Left hindlimb (tissue), 1 donor: ENCODE data around the gene TMF1.

Experiments used
- DNase-seq: peaks from one replicate; pipeline ENCODE4 v3.0.0-alpha.2; 2018

Gene TMF1

GRCh38 chr3:69012800-69013252, 39.3 kb downstream of the TMF1 start:
- DNase-seq = peak; percentile 72

- peak; percentile 63 for DNase-seq
Measured at GRCh38 chr3:69012100-69012799, 39.9 kb downstream of the TMF1 start.

- no peak for DNase-seq
Measured at GRCh38 chr3:69011096-69011730, 40.9 kb downstream of the TMF1 start.

GRCh38 chr3:69009559-69010410, 42.3 kb downstream of the TMF1 start:
- DNase-seq = peak; percentile 55

- DNase-seq = no peak
Measured at GRCh38 chr3:69008980-69009379, 43.2 kb downstream of the TMF1 start.

- DNase-seq = no peak
Measured at GRCh38 chr3:69005791-69006482, 46.2 kb downstream of the TMF1 start.

GRCh38 chr3:69005071-69005790, 46.9 kb downstream of the TMF1 start:
- no peak for DNase-seq

DNA sequence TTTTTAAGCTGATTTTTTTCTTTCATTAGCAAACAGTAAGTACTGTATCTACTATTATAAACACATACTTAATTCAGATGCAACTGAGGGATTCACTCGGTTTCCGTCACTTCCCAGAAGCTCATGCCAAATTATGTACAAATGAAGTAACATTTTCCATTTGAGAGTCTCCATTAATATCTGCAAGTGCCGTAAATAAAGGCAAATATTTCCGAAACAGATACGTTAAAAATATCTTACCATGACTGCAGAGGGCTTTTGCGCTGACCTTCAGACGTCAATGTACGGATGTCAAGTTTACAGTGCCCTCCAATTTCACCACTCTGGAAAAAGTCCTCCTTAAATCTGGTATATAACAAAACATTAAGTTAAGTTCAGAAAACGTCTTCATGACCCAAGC, 48.0 kb downstream of the TMF1 start:
- no peak for DNase-seq

- DNase-seq = no peak
Measured at GRCh38 chr3:68999605-69000004, 52.5 kb downstream of the TMF1 start.

DNA sequence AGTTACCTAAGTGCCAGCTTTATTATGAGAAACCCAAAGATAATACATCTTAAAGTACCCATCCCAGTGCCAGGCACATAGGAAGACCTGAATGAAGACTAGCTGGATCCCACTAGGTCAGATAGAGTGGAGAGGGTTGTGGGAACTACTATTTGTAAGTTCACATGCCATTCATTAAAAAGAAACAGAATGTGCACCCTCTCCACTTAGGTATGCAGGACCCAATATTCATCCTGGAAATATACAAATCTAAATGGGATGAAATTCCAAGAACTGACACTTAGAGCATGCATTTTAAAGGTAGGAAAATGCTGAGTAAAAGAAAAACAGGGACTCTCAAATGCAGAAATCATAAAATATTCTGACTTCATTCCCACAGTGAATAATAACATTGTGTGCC, 53.0 kb downstream of the TMF1 start:
- no peak for DNase-seq

GRCh38 chr3:68997887-68998286, 54.2 kb downstream of the TMF1 start:
- no peak for DNase-seq

- no peak for DNase-seq
Measured at GRCh38 chr3:68996356-68996995, 55.7 kb downstream of the TMF1 start.

DNA sequence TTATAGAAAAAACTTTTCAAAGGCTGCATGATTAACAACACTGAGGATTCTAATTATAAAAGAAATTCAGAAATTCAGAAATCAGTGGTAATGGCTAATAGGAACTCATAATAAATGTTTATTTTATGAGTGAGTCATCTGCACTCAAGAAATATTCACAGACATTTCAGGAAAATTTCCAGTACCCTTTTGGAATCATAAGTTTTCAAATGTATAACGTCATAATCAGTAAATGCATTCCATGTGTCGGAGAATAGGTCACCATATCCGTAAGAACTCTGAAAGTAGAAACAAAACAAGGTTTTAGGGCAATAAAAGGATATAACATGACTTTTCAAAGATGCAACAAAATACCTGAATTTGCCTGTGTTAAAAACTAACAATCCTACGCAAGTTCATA, 63.4 kb downstream of the TMF1 start:
- no peak for DNase-seq

- DNase-seq = no peak
Measured at GRCh38 chr3:68987322-68987721, 64.8 kb downstream of the TMF1 start.

- no peak for DNase-seq
Measured at GRCh38 chr3:68986496-68987208, 65.5 kb downstream of the TMF1 start.

DNA sequence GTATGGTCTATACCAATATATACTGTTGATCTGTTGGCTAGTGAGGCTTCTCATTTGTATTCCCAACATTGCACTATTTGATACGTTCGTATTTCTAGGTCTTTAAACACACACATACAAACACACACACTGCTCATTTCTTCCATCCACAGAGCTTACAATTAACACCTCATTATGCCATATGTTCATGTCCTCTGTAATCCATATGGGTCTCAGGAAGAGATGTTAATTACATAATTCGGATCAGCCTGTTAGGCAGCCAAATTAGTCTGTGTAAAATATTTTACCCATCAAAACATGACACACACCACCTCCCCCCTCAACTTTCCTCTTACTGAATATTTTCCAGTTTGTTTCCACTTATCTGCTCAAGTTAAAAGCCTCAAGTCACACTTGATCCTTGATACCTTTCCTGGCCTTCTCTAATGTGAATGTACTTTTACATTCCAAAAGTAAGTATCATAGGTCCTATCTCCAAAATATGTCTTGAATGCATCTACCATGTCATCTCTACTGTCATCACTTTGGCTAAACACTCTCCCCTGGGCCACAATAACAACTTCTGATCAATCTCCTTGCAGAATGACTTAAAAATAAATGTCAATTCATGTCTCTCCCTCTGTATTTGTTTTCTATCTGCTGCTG, 66.9 kb downstream of the TMF1 start:
- DNase-seq = no peak

DNA sequence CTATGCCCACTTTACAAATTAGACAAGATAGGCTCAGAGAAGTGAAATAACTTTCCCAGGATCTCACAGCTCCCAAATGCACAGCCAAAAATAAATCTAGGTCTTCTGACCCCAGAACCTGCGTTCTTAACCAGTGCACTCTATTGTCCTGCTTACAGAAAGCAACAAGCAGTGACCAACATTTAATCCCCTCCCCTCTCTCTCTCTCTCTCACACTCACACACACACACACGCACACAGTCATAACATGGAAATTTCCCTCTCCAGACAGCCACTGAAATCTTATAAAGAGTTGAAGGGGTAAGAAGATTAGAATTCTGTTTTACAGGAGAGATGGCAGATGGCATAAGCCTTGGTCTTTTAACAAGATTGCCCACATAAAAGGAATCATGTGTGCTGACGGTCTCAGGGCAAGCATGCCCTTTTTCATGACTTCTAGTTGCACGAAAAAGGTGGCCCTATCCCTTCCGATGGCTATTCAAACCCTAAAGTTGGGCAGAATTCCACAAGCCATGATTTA, 68.1 kb downstream of the TMF1 start:
- no peak for DNase-seq

GRCh38 chr3:68977486-68978167, 74.5 kb downstream of the TMF1 start:
- DNase-seq = no peak

DNA sequence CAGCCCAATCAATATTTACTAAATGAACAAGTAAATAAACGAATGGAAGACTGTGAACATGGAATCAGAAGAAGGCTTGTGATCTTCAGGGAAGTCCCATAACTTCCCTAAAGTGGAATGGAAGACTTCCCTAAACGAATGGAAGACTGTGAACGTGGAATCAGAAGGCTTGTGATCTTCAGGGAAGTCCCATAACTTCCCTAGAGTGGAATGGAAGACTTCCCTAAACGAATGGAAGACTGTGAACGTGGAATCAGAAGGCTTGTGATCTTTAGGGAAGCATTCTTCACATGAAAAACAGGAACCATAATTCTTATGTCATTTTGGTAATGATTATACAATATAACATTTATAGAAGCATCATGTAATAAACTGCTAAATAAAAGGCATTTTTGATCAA, 77.4 kb downstream of the TMF1 start:
- DNase-seq = no peak

GRCh38 chr3:68973639-68974038, 78.5 kb downstream of the TMF1 start:
- DNase-seq = no peak
